Measurements from ENCODE around the gene EML1. TPM values are rescaled to one million over a fixed set of nuclear protein-coding genes. Genes with fewer than 3 reads are reported as not detected.

EML1 gene
- total RNA-seq, 4 donors from 2014 or later = 92.3 to 131 (median 119) TPM

GRCh38 chr14:99780690-99781089, 12.5 kb upstream of the EML1 start:
- H3K27ac ChIP-seq (replicated peaks in 1 of 4) = no peak overlapping the region
- peaks cover 0 to 8% (median 3%) of the 10 kb centered on the region in 4 donors for H3K9me3 ChIP-seq
- DNase-seq (ENCODE audit: extremely low spot score) = no peak
- TF ChIP-seq POLR2A (IDR thresholded peaks at IDR 0.05; ENCODE audit: low read depth) (no peak), CTCF (IDR thresholded peaks at IDR 0.05) (no peak), EP300 (IDR thresholded peaks at IDR 0.05) (no peak), POLR2AphosphoS5 (IDR thresholded peaks at IDR 0.05) (no peak)
- peaks cover 0 to 3% (median 2%) of the 10 kb centered on the region in 4 donors for H3K4me1 ChIP-seq
- H3K4me3 ChIP-seq = no peak overlapping the region
- no peaks in the 10 kb centered on the region for H3K27me3 ChIP-seq
- no peaks in the 10 kb centered on the region for H3K36me3 ChIP-seq
- intact Hi-C loops (cut with DNase I) = no loop called here
- 97% methylated on average over 9 of the region's 9 CpGs for WGBS

GRCh38 chr14:99781091-99781490, 12.1 kb upstream of the EML1 start:
- H3K4me1 ChIP-seq = peaks cover 0 to 7% (median 3%) of the 10 kb centered on the region in 4 donors
- no peaks in the 10 kb centered on the region for H3K27me3 ChIP-seq
- 83% methylated on average over 6 of the region's 6 CpGs for WGBS
- H3K36me3 ChIP-seq = no peaks in the 10 kb centered on the region
- H3K4me3 ChIP-seq = no peak overlapping the region
- H3K9me3 ChIP-seq = peaks cover 0 to 8% (median 3%) of the 10 kb centered on the region in 4 donors
- TF ChIP-seq POLR2A (IDR thresholded peaks at IDR 0.05; ENCODE audit: low read depth) (no peak), EP300 (IDR thresholded peaks at IDR 0.05) (no peak), CTCF (IDR thresholded peaks at IDR 0.05) (no peak), POLR2AphosphoS5 (IDR thresholded peaks at IDR 0.05) (no peak)
- DNase-seq (ENCODE audit: extremely low spot score) = no peak
- H3K27ac ChIP-seq (replicated peaks in 1 of 4) = no peak overlapping the region
- intact Hi-C loops (cut with DNase I) = no loop called here

- H3K4me3 ChIP-seq = no peak overlapping the region
- no peak for DNase-seq (ENCODE audit: extremely low spot score)
- peaks cover 3 to 17% (median 12%) of the 10 kb centered on the region in 4 donors for H3K4me1 ChIP-seq
- H3K36me3 ChIP-seq = no peaks in the 10 kb centered on the region
- H3K9me3 ChIP-seq = peaks cover 0 to 8% (median 3%) of the 10 kb centered on the region in 4 donors
- no peak overlapping the region for H3K27ac ChIP-seq (replicated peaks in 1 of 4)
- TF ChIP-seq CTCF (IDR thresholded peaks at IDR 0.05) = no peak
- no peak for TF ChIP-seq POLR2AphosphoS5 (IDR thresholded peaks at IDR 0.05)
- no peak for TF ChIP-seq POLR2A (IDR thresholded peaks at IDR 0.05; ENCODE audit: low read depth)
- no peak for TF ChIP-seq EP300 (IDR thresholded peaks at IDR 0.05)
- no peaks in the 10 kb centered on the region for H3K27me3 ChIP-seq
- intact Hi-C loops (cut with DNase I) = no loop called here
- WGBS = 86% methylated on average over 14 of the region's 14 CpGs
Measured at GRCh38 chr14:99781853-99782610, 11.2 kb upstream of the EML1 start.

- TF ChIP-seq POLR2AphosphoS5 (IDR thresholded peaks at IDR 0.05) = no peak
- no peak for TF ChIP-seq CTCF (IDR thresholded peaks at IDR 0.05)
- no peak for TF ChIP-seq EP300 (IDR thresholded peaks at IDR 0.05)
- no peak for TF ChIP-seq POLR2A (IDR thresholded peaks at IDR 0.05; ENCODE audit: low read depth)
- H3K27ac ChIP-seq (replicated peaks in 1 of 4) = peak overlapping the region in 3 of 4 donors; percentile 10 to 93 (median 75)
- intact Hi-C loops (cut with DNase I) = no loop called here
- peaks cover 7 to 41% (median 33%) of the 10 kb centered on the region in 4 donors for H3K4me1 ChIP-seq
- 92% methylated on average over 4 of the region's 4 CpGs for WGBS
- no peaks in the 10 kb centered on the region for H3K9me3 ChIP-seq
- no peak for DNase-seq (ENCODE audit: extremely low spot score)
- no peak overlapping the region for H3K4me3 ChIP-seq
- H3K36me3 ChIP-seq = no peaks in the 10 kb centered on the region
- no peaks in the 10 kb centered on the region for H3K27me3 ChIP-seq
Measured at GRCh38 chr14:99784508-99784907, 8.7 kb upstream of the EML1 start.

Measured in esophagus muscularis mucosa (tissue), 4 donors.